HepG2 (cell line): ENCODE data around the gene C14orf119. TPM values are rescaled to one million over a fixed set of nuclear protein-coding genes. Genes with fewer than 3 reads are reported as not detected.

Source experiments
- BRD4 ChIP-seq: sonication (generic); formaldehyde crosslinking; IDR thresholded peaks from 2 replicates; pipeline ENCODE4 v1.4.0; 2020; ENCODE audit warnings: missing genetic modification reagents
- CREB1 ChIP-seq, 2 experiments: fragments of 450-650 bp in 1 of 2; IDR thresholded peaks; 2 replicates each; pipeline ENCODE4 v1.6.1; 2016 to 2017; ENCODE audit warnings: control low read depth in 1 of 2, mild to moderate bottlenecking in 1 of 2, missing compliant biosample characterization in 1 of 2, missing genetic modification characterization in 1 of 2
- GTF3A ChIP-seq: sonication (generic); formaldehyde crosslinking; conservative IDR thresholded peaks from 2 replicates; pipeline ENCODE4 v1.4.0; 2020; ENCODE audit warnings: mild to moderate bottlenecking, missing genetic modification reagents
- HDAC1 ChIP-seq: sonication (generic); formaldehyde crosslinking; IDR thresholded peaks from 2 replicates; pipeline ENCODE4 v1.5.1; 2020; ENCODE audit warnings: mild to moderate bottlenecking, missing genetic modification reagents
- HNRNPL ChIP-seq: fragments of 200-400 bp; formaldehyde crosslinking; IDR thresholded peaks from 2 replicates; pipeline ENCODE4 v1.6.1; 2017; ENCODE audit warnings: mild to moderate bottlenecking, low read depth, low read length
- MEF2D ChIP-seq: sonication (generic); formaldehyde crosslinking; IDR thresholded peaks from 2 replicates; pipeline ENCODE4 v1.5.1; 2020; ENCODE audit warnings: mild to moderate bottlenecking, missing genetic modification reagents
- RFXANK ChIP-seq: IDR thresholded peaks from 2 replicates; pipeline ENCODE4 v1.6.1; 2016
- ZNF235 ChIP-seq: sonication (generic); formaldehyde crosslinking; IDR thresholded peaks from 2 replicates; pipeline ENCODE4 v1.8.1; 2023; ENCODE audit warnings: mild to moderate bottlenecking, missing genetic modification reagents, borderline replicate concordance
- ZNF260 ChIP-seq: sonication (generic); formaldehyde crosslinking; IDR thresholded peaks from 2 replicates; pipeline ENCODE4 v1.4.0; 2020; ENCODE audit warnings: missing genetic modification reagents, low read depth, mild to moderate bottlenecking, borderline replicate concordance
- ZNF30 ChIP-seq: sonication (generic); formaldehyde crosslinking; IDR thresholded peaks from 2 replicates; pipeline ENCODE4 v1.5.0; 2020; ENCODE audit warnings: mild to moderate bottlenecking, missing genetic modification reagents
- ZNF33B ChIP-seq: sonication (generic); formaldehyde crosslinking; IDR thresholded peaks from 2 replicates; pipeline ENCODE4 v1.5.1; 2020; ENCODE audit warnings: mild to moderate bottlenecking, missing genetic modification reagents
- ZNF446 ChIP-seq: sonication (generic); formaldehyde crosslinking; IDR thresholded peaks from 2 replicates; pipeline ENCODE4 v1.5.0; 2020; ENCODE audit warnings: mild to moderate bottlenecking, missing genetic modification reagents
- ZNF567 ChIP-seq: sonication (generic); formaldehyde crosslinking; IDR thresholded peaks from 2 replicates; pipeline ENCODE4 v1.8.1; 2023; ENCODE audit warnings: mild to moderate bottlenecking, missing genetic modification reagents, borderline replicate concordance
- ZNF749 ChIP-seq: sonication (generic); formaldehyde crosslinking; IDR thresholded peaks from 2 replicates; pipeline ENCODE4 v1.8.0; 2022; ENCODE audit warnings: mild to moderate bottlenecking, missing genetic modification reagents, moderate library complexity, borderline replicate concordance
- polyA plus RNA-seq, 8 experiments: library from polyadenylated mRNA; depleted of rRNA in 3 of 8; stranded (reverse) in 7 of 8; unstranded in 1 of 8; fragments of >200 nt; fragmentation: Illumina TruSeq in 4 of 8; extraction: Trizol in 4 of 8; gene quantifications; 2 replicates each; pipeline versions ENCODE4 v1.2.1 to v1.2.3, GENCODE V29; 2011 to 2016; ENCODE audit warnings: low read depth in 4 of 8, missing spikeins in 1 of 8, mixed read lengths in 1 of 8; ENCODE audit not compliant: insufficient read depth in 1 of 8
- total RNA-seq, 5 experiments: library from RNA; depleted of rRNA; stranded (reverse); fragments of >200 nt; fragmentation: Illumina TruSeq; extraction: Trizol; gene quantifications; 2 replicates each; pipeline ENCODE4 v1.2.3, GENCODE V29; 2016; ENCODE audit warnings: low read depth in 1 of 5
- TF ChIP-seq, protein P1 (sequence below): sonication (generic); formaldehyde crosslinking; IDR thresholded peaks from 2 replicates; pipeline ENCODE4 v1.4.0; 2020; ENCODE audit warnings: missing genetic modification reagents, mild to moderate bottlenecking, borderline replicate concordance
- TF ChIP-seq, protein P2 (sequence below): IDR thresholded peaks from 2 replicates; pipeline ENCODE4 v1.6.1; 2012; ENCODE audit warnings: low read depth, low read length, improper control_type of control experiment
- TF ChIP-seq, protein P3 (sequence below): sonication (generic); formaldehyde crosslinking; IDR thresholded peaks from 2 replicates; pipeline ENCODE4 v1.4.0; 2020; ENCODE audit warnings: low read depth, missing genetic modification reagents
- TF ChIP-seq, protein P4 (sequence below): sonication (generic); formaldehyde crosslinking; IDR thresholded peaks from 2 replicates; pipeline ENCODE4 v1.8.1; 2023; ENCODE audit warnings: mild to moderate bottlenecking, missing genetic modification reagents

The C14orf119 gene
- total and polyA plus RNA-seq, 2 of the 13 experiments (the other 11 are each of a cell fraction or from before 2014, with no cell fraction given) = 117 to 206 TPM

DNA sequence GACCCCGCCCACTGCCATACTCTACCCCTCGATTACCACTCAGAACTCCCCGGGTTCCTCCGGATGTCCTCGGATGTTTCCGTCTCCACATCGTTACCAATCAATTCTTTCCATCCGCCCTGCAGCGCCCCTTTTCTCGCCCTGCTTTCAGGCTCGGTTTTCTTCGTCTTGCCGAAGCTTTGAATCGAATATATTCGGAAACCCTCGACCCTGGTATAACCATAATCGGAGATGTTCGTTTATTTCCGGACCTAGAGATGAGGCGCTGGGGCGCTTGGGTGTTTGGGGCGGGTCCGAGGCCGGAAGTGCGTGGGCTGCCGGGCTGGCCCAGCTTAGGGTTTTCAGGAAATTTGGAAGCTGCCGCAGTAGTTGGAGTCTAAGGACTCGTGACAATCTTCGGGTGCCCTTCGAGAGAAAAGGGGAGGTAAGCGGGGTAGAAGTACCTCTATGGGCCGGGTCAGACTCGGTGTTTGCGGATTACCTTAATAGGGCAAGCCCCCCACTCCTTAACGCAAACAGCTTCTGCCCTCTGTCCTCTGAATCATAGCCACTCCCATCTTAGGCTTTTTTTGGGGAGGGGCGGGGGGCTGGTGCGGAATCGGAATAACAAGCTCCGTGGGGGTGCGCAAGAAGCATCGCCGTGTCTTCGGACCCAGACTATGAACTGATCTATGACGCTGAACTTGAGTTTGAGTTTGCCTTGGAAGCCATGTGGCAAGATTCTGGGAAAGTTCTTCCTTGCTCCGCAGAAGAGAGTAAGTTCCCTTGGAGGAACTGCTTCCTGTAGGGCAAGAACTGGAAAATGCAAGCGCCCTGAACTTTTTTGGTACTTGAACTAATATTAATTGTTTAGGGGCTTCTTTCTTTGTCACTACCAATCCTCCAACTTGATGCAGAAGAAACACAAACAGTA lies at the start of gene C14orf119 (continued):
- peak; percentile 25; the same call in 1 of the 2 replicates for TF ChIP-seq ZNF446 (CRISPR knock-in tag)
- no peak for TF ChIP-seq ZNF235 (CRISPR knock-in tag)
- peak; percentile 68 for TF ChIP-seq HDAC1 (CRISPR knock-in tag)
- TF ChIP-seq HNRNPL = no peak
- TF ChIP-seq RFXANK (CRISPR knock-in tag) = no peak
- TF ChIP-seq, protein P1, sequence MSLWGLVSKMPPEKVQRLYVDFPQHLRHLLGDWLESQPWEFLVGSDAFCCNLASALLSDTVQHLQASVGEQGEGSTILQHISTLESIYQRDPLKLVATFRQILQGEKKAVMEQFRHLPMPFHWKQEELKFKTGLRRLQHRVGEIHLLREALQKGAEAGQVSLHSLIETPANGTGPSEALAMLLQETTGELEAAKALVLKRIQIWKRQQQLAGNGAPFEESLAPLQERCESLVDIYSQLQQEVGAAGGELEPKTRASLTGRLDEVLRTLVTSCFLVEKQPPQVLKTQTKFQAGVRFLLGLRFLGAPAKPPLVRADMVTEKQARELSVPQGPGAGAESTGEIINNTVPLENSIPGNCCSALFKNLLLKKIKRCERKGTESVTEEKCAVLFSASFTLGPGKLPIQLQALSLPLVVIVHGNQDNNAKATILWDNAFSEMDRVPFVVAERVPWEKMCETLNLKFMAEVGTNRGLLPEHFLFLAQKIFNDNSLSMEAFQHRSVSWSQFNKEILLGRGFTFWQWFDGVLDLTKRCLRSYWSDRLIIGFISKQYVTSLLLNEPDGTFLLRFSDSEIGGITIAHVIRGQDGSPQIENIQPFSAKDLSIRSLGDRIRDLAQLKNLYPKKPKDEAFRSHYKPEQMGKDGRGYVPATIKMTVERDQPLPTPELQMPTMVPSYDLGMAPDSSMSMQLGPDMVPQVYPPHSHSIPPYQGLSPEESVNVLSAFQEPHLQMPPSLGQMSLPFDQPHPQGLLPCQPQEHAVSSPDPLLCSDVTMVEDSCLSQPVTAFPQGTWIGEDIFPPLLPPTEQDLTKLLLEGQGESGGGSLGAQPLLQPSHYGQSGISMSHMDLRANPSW (CRISPR knock-in tag) = peak; percentile 67
- no peak for TF ChIP-seq ZNF260
- TF ChIP-seq, protein P2, sequence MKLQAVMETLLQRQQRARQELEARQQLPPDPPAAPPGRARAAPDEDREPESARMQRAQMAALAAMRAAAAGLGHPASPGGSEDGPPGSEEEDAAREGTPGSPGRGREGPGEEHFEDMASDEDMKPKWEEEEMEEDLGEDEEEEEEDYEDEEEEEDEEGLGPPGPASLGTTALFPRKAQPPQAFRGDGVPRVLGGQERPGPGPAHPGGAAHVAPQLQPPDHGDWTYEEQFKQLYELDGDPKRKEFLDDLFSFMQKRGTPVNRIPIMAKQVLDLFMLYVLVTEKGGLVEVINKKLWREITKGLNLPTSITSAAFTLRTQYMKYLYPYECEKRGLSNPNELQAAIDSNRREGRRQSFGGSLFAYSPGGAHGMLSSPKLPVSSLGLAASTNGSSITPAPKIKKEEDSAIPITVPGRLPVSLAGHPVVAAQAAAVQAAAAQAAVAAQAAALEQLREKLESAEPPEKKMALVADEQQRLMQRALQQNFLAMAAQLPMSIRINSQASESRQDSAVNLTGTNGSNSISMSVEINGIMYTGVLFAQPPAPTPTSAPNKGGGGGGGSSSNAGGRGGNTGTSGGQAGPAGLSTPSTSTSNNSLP = peak; percentile 91
- TF ChIP-seq, protein P3, sequence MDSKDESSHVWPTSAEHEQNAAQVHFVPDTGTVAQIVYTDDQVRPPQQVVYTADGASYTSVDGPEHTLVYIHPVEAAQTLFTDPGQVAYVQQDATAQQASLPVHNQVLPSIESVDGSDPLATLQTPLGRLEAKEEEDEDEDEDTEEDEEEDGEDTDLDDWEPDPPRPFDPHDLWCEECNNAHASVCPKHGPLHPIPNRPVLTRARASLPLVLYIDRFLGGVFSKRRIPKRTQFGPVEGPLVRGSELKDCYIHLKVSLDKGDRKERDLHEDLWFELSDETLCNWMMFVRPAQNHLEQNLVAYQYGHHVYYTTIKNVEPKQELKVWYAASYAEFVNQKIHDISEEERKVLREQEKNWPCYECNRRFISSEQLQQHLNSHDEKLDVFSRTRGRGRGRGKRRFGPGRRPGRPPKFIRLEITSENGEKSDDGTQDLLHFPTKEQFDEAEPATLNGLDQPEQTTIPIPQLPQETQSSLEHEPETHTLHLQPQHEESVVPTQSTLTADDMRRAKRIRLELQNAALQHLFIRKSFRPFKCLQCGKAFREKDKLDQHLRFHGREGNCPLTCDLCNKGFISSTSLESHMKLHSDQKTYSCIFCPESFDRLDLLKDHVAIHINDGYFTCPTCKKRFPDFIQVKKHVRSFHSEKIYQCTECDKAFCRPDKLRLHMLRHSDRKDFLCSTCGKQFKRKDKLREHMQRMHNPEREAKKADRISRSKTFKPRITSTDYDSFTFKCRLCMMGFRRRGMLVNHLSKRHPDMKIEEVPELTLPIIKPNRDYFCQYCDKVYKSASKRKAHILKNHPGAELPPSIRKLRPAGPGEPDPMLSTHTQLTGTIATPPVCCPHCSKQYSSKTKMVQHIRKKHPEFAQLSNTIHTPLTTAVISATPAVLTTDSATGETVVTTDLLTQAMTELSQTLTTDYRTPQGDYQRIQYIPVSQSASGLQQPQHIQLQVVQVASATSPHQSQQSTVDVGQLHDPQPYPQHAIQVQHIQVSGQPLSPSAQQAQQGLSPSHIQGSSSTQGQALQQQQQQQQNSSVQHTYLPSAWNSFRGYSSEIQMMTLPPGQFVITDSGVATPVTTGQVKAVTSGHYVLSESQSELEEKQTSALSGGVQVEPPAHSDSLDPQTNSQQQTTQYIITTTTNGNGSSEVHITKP = peak; percentile 81
- TF ChIP-seq ZNF749 (CRISPR knock-in tag) = no peak; the same call in 1 of the 2 replicates
- peak; percentile 62; the same call in 1 of the 2 replicates for TF ChIP-seq ZNF33B (CRISPR knock-in tag)
- no peak for TF ChIP-seq ZNF30 (CRISPR knock-in tag)
- TF ChIP-seq, protein P4, sequence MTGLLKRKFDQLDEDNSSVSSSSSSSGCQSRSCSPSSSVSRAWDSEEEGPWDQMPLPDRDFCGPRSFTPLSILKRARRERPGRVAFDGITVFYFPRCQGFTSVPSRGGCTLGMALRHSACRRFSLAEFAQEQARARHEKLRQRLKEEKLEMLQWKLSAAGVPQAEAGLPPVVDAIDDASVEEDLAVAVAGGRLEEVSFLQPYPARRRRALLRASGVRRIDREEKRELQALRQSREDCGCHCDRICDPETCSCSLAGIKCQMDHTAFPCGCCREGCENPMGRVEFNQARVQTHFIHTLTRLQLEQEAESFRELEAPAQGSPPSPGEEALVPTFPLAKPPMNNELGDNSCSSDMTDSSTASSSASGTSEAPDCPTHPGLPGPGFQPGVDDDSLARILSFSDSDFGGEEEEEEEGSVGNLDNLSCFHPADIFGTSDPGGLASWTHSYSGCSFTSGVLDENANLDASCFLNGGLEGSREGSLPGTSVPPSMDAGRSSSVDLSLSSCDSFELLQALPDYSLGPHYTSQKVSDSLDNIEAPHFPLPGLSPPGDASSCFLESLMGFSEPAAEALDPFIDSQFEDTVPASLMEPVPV (CRISPR knock-in tag) = no peak; the same call in none of the 2 replicates
- TF ChIP-seq CREB1 (IDR thresholded peaks at IDR 0.05) = peak; percentile 57
- no peak; the same call in 1 of the 2 replicates for TF ChIP-seq CREB1 (CRISPR knock-in tag; IDR thresholded peaks at IDR 0.05)
- no peak; the same call in 1 of the 2 replicates for TF ChIP-seq GTF3A (CRISPR knock-in tag)
- peak; percentile 94; the same call in 1 of the 2 replicates for TF ChIP-seq ZNF567
- TF ChIP-seq MEF2D (CRISPR knock-in tag) = 0 out of 2 replicates have a peak, but pooled peaks have one; percentile 8
- TF ChIP-seq BRD4 (CRISPR knock-in tag) = peak; percentile 69
